HG03558 (cell line): ENCODE results near the gene PLA2G4B.

Experiments used
- ATAC-seq: cut with Tn5 transposase; IDR thresholded peaks from one replicate; pipeline ENCODE4 v1.9.1; 2021; ENCODE audit warnings: moderate number of reproducible peaks; ENCODE audit not compliant: unreplicated experiment; ENCODE audit errors: extremely low read depth

The PLA2G4B gene

GRCh38 chr15:41882689-41883483, 44.2 kb downstream of the PLA2G4B start:
- no peak for ATAC-seq

GRCh38 chr15:41883484-41883825, 44.8 kb downstream of the PLA2G4B start:
- ATAC-seq, result no peak

- no peak for ATAC-seq
Observed at GRCh38 chr15:41884458-41884857, 45.8 kb downstream of the PLA2G4B start.

- ATAC-seq, result no peak
Observed at GRCh38 chr15:41885321-41885720, 46.7 kb downstream of the PLA2G4B start.

- no peak for ATAC-seq
Observed at GRCh38 chr15:41885841-41886240, 47.2 kb downstream of the PLA2G4B start.

- no peak for ATAC-seq
Observed at GRCh38 chr15:41886741-41887140, 48.1 kb downstream of the PLA2G4B start.

- no peak for ATAC-seq
Observed at GRCh38 chr15:41887161-41887560, 48.5 kb downstream of the PLA2G4B start.

- no peak for ATAC-seq
Observed at GRCh38 chr15:41887893-41888292, 49.2 kb downstream of the PLA2G4B start.

- ATAC-seq, result no peak
Observed at GRCh38 chr15:41888662-41889253, 50.1 kb downstream of the PLA2G4B start.

GRCh38 chr15:41890050-41890690, 51.5 kb downstream of the PLA2G4B start:
- no peak for ATAC-seq

- ATAC-seq, result no peak
Observed at GRCh38 chr15:41891226-41891625, 52.6 kb downstream of the PLA2G4B start.

GRCh38 chr15:41891946-41892345, 53.3 kb downstream of the PLA2G4B start:
- ATAC-seq, result no peak

GRCh38 chr15:41892621-41893421, 54.2 kb downstream of the PLA2G4B start:
- ATAC-seq, result no peak

- no peak for ATAC-seq
Observed at GRCh38 chr15:41893422-41894250, 55.0 kb downstream of the PLA2G4B start, which contains the start of gene SPTBN5. SPTBN5 (minus strand) TSS chr15:41894053; CDS start chr15:41893497, 556 bp downstream.

- ATAC-seq, result no peak
Observed at GRCh38 chr15:41894251-41894790, 55.7 kb downstream of the PLA2G4B start.

GRCh38 chr15:41894791-41895463, 56.3 kb downstream of the PLA2G4B start:
- ATAC-seq, result no peak

GRCh38 chr15:41895491-41895890, 56.8 kb downstream of the PLA2G4B start:
- ATAC-seq, result no peak

- no peak for ATAC-seq
Observed at GRCh38 chr15:41895957-41896356, 57.3 kb downstream of the PLA2G4B start.

- no peak for ATAC-seq
Observed at GRCh38 chr15:41896566-41896965, 57.9 kb downstream of the PLA2G4B start.
